ENCODE measurements around the gene FAM131A. TPM values are rescaled to one million over a fixed set of nuclear protein-coding genes. Genes with fewer than 3 reads are reported as not detected.

FAM131A gene
- total and polyA plus RNA-seq, 10 of the 15 experiments (the other 5 are each of a cell fraction or from before 2014, with no cell fraction given): 0.31 to 4.5 (median 1.5) TPM

DNA sequence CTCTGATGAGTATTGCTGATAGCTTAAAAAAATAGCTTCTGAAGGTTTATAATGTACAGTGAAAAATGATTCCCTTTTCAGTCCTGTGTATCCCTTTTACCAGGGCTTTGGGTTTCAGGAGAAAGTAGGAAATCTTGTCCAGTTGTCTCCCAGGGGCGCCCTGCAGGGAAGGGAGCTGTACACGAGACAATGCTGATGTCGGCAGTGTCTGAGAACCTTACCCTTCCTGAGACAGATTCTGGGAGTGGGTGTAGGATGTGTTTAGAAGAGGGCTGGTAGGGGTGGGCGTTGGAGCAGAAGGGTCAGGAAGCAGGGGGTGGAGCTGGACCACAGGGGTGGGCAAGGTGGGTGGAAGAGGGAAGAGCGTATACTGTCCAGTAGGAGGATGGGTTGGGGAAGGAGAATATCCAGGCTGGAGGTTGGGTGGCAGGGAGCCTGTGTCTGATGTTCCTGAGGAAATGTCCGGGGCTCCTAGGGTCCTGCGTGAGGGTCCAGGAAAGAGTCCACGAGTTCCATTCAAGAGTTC, 35.0 kb downstream of the FAM131A start:
- Histone ChIP-seq H3K9me3 (replicated peaks; ENCODE audit: control insufficient read depth, insufficient read depth, low read length) (no peaks in the 10 kb centered on the region), H3K9ac (ENCODE audit: control insufficient read depth, insufficient read depth, low read length) (no peak overlapping the region), H3K79me2 (ENCODE audit: control insufficient read depth, insufficient read depth, low read length) (no peaks in the 10 kb centered on the region), H3K4me3 (no peak overlapping the region), H4K20me1 (ENCODE audit: control insufficient read depth, insufficient read depth) (no peaks in the 10 kb centered on the region), H3K4me2 (ENCODE audit: control insufficient read depth, insufficient read depth) (no peak overlapping the region), H2AFZ (ENCODE audit: control insufficient read depth, low read depth, low read length) (no peak overlapping the region), H3K27ac (ENCODE audit: control insufficient read depth, insufficient read depth) (no peak overlapping the region), H3K4me1 (ENCODE audit: control insufficient read depth, insufficient read depth, low read length) (no peaks in the 10 kb centered on the region), H3K36me3 (ENCODE audit: control insufficient read depth in 2 of 2, insufficient read depth in 2 of 2, low read length in 1 of 2) (peaks cover 0 to 2% of the 10 kb centered on the region in 2 experiments; a peak in 1 of 4 replicates), H3K27me3 (replicated peaks in 1 of 2; ENCODE audit: control insufficient read depth in 2 of 2, insufficient read depth in 2 of 2, low read length in 1 of 2) (peaks cover 0 to 6% of the 10 kb centered on the region in 2 experiments; a peak in 2 of 4 replicates)
- no peak for TF ChIP-seq SMAD5 (IDR thresholded peaks at IDR 0.05; ENCODE audit: low read depth)
- TF ChIP-seq, protein P1, sequence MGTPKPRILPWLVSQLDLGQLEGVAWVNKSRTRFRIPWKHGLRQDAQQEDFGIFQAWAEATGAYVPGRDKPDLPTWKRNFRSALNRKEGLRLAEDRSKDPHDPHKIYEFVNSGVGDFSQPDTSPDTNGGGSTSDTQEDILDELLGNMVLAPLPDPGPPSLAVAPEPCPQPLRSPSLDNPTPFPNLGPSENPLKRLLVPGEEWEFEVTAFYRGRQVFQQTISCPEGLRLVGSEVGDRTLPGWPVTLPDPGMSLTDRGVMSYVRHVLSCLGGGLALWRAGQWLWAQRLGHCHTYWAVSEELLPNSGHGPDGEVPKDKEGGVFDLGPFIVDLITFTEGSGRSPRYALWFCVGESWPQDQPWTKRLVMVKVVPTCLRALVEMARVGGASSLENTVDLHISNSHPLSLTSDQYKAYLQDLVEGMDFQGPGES (IDR thresholded peaks at IDR 0.05): no peak
- no peak for TF ChIP-seq ZSCAN29 (IDR thresholded peaks at IDR 0.05)
- no peak for TF ChIP-seq BRCA1 (IDR thresholded peaks at IDR 0.05; ENCODE audit: low read depth, low read length)
- TF ChIP-seq BMI1 (IDR thresholded peaks at IDR 0.05; ENCODE audit: borderline replicate concordance): no peak
- no peak for TF ChIP-seq POLR2AphosphoS2 (IDR thresholded peaks at IDR 0.05; ENCODE audit: low read depth, low read length)
- no peak for TF ChIP-seq BACH1 (IDR thresholded peaks at IDR 0.05; ENCODE audit: borderline replicate concordance)
- TF ChIP-seq CREM (IDR thresholded peaks at IDR 0.05; ENCODE audit: low read depth): no peak
- TF ChIP-seq, protein P2, sequence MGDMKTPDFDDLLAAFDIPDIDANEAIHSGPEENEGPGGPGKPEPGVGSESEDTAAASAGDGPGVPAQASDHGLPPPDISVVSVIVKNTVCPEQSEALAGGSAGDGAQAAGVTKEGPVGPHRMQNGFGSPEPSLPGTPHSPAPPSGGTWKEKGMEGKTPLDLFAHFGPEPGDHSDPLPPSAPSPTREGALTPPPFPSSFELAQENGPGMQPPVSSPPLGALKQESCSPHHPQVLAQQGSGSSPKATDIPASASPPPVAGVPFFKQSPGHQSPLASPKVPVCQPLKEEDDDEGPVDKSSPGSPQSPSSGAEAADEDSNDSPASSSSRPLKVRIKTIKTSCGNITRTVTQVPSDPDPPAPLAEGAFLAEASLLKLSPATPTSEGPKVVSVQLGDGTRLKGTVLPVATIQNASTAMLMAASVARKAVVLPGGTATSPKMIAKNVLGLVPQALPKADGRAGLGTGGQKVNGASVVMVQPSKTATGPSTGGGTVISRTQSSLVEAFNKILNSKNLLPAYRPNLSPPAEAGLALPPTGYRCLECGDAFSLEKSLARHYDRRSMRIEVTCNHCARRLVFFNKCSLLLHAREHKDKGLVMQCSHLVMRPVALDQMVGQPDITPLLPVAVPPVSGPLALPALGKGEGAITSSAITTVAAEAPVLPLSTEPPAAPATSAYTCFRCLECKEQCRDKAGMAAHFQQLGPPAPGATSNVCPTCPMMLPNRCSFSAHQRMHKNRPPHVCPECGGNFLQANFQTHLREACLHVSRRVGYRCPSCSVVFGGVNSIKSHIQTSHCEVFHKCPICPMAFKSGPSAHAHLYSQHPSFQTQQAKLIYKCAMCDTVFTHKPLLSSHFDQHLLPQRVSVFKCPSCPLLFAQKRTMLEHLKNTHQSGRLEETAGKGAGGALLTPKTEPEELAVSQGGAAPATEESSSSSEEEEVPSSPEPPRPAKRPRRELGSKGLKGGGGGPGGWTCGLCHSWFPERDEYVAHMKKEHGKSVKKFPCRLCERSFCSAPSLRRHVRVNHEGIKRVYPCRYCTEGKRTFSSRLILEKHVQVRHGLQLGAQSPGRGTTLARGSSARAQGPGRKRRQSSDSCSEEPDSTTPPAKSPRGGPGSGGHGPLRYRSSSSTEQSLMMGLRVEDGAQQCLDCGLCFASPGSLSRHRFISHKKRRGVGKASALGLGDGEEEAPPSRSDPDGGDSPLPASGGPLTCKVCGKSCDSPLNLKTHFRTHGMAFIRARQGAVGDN (IDR thresholded peaks at IDR 0.05): no peak
- no peak for TF ChIP-seq LARP7 (IDR thresholded peaks at IDR 0.05)
- TF ChIP-seq SRF (IDR thresholded peaks at IDR 0.05; ENCODE audit: low read depth in 2 of 2, low read length in 2 of 2): no peak
- TF ChIP-seq ETV6 (conservative IDR thresholded peaks at IDR 0.05 in 1 of 2, IDR thresholded peaks at IDR 0.05 in 1 of 2; ENCODE audit: borderline replicate concordance in 1 of 2, low read depth in 1 of 2): no peak
- TF ChIP-seq EED (IDR thresholded peaks at IDR 0.05; ENCODE audit: low read depth): no peak
- TF ChIP-seq MYB (IDR thresholded peaks at IDR 0.05; ENCODE audit: borderline replicate concordance, low read depth, low read length): no peak
- TF ChIP-seq CBX5 (IDR thresholded peaks at IDR 0.05; ENCODE audit: low read depth): no peak
- RAD21 ChIA-PET (ENCODE audit: unreplicated experiment): interaction anchor here (0.6 to 3.4 kb wide), 12 partner anchors 10 to 512 kb away, joined by 3 to 28 read pairs (median 6); partner anchors contain the start of genes CLCN2 and POLR2H
- in situ Hi-C loops (cut with MboI) (no loop called here), intact Hi-C loops (cut with micrococcal nuclease; ENCODE audit: unreplicated experiment) (no loop called here)
- CTCF ChIA-PET: interaction anchor here (0.5 to 4.0 kb wide), 26 partner anchors 9 to 407 kb away, joined by 3 to 79 read pairs (median 5); partner anchors contain the start of genes CLCN2 and POLR2H
- BruUV-seq (replicated peaks): no TSS peak
- no peak for FAIRE-seq
- POLR2A ChIA-PET: no interaction called here
- SMC1A ChIA-PET (ENCODE audit: uncharacterized antibody, unreplicated experiment): interaction anchor here (0.9 to 2.2 kb wide), 16 partner anchors 9 to 476 kb away, joined by 3 to 24 read pairs (median 3); partner anchors contain the start of genes CLCN2 and POLR2H
- no peak for ATAC-seq
- 54% methylated on average over 7 of the region's 8 CpGs for WGBS (ENCODE audit: insufficient coverage, insufficient replicate concordance, low lambda C conversion rate, missing lambda C conversion rate)
- no peak for DNase-seq (ENCODE audit: low read depth, low spot score)
